IMR-90 (cell line): Measurements from ENCODE around the gene LIPI. TPM values are rescaled to one million over a fixed set of nuclear protein-coding genes. Genes with fewer than 3 reads are reported as not detected.

ENCODE experiments used
- ATAC-seq: fragments of 200-7000 bp; cut with Tn5 transposase; 2 replicates; pipeline ENCODE4 v1.9.1; 2020; ENCODE audit warnings: low read depth, mild to moderate bottlenecking, moderate library complexity
- BruUV-seq: library from RNA; stranded (reverse); fragments of 400-500 nt; replicated peaks from 2 replicates; lab custom pipeline; 2021; lab: Mats Ljungman, UMichigan
- CTCF ChIA-PET: fragments of 300-600 bp; formaldehyde crosslinking; extraction: SDS; loops from one replicate; lab custom pipeline; 2021; ENCODE audit warnings: antibody characterized with exemption; lab: Yijun Ruan, JAX
- POLR2A ChIA-PET: fragments of 300-600 bp; sonication (Branson Sonifier 250); formaldehyde crosslinking; loops from one replicate; lab custom pipeline; 2022; ENCODE audit warnings: antibody characterized with exemption; ENCODE audit not compliant: unreplicated experiment; lab: Charles Lee
- DNase-seq: peaks from one replicate; pipeline ENCODE4 v3.0.0; 2013
- H2AFZ ChIP-seq: replicated peaks from 2 replicates; pipeline ENCODE3; 2013; ENCODE audit warnings: low read length, mild to moderate bottlenecking; ENCODE audit not compliant: poor library complexity
- H2AK5ac ChIP-seq: 2 replicates; pipeline ENCODE4 v1.6.1; 2013; ENCODE audit warnings: low read depth, low read length, inconsistent platforms
- H2AK9ac ChIP-seq: replicated peaks from 2 replicates; pipeline ENCODE3; 2013; ENCODE audit warnings: mild to moderate bottlenecking, low read depth, low read length, moderate library complexity; ENCODE audit not compliant: poor library complexity
- H2BK120ac ChIP-seq: 2 replicates; pipeline ENCODE4 v1.6.1; 2013; ENCODE audit warnings: low read depth, low read length, inconsistent platforms
- H2BK15ac ChIP-seq: 3 replicates; pipeline ENCODE4 v1.6.1; 2013; ENCODE audit warnings: low read depth, low read length, inconsistent platforms
- H2BK20ac ChIP-seq: 2 replicates; pipeline ENCODE4 v1.6.1; 2013; ENCODE audit warnings: low read depth, mild to moderate bottlenecking, inconsistent platforms, low read length, moderate library complexity
- H2BK5ac ChIP-seq: 2 replicates; pipeline ENCODE4 v1.6.1; 2013; ENCODE audit warnings: mild to moderate bottlenecking, low read depth, low read length, inconsistent platforms; ENCODE audit not compliant: poor library complexity, severe bottlenecking
- H3K14ac ChIP-seq: replicated peaks from 2 replicates; pipeline ENCODE4 v1.6.1; 2013; ENCODE audit warnings: low read depth, low read length, inconsistent platforms
- H3K18ac ChIP-seq: 2 replicates; pipeline ENCODE4 v1.6.1; 2013; ENCODE audit warnings: low read depth, low read length, control low read depth
- H3K23ac ChIP-seq: 2 replicates; pipeline ENCODE4 v1.6.1; 2013; ENCODE audit warnings: low read depth, low read length, inconsistent platforms
- H3K27ac ChIP-seq: 2 replicates; pipeline ENCODE4 v1.5.1; 2013; ENCODE audit warnings: mild to moderate bottlenecking, control low read depth, low read length; ENCODE audit not compliant: insufficient read depth
- H3K27me3 ChIP-seq: 2 replicates; pipeline ENCODE4 v1.6.1; 2013; ENCODE audit warnings: low read length; ENCODE audit not compliant: control insufficient read depth, insufficient read depth
- H3K36me3 ChIP-seq: 2 replicates; pipeline ENCODE4 v1.6.1; 2013; ENCODE audit warnings: low read length, mixed read lengths; ENCODE audit not compliant: control insufficient read depth, insufficient read depth
- H3K4ac ChIP-seq: 2 replicates; pipeline ENCODE4 v1.6.1; 2013; ENCODE audit warnings: low read depth, low read length, inconsistent platforms
- H3K4me1 ChIP-seq: 2 replicates; pipeline ENCODE4 v1.6.1; 2013; ENCODE audit warnings: low read length, mixed read lengths; ENCODE audit not compliant: control insufficient read depth, insufficient read depth
- H3K4me2 ChIP-seq: 2 replicates; pipeline ENCODE4 v1.6.1; 2013; ENCODE audit warnings: low read depth, mild to moderate bottlenecking, control low read depth, low read length, moderate library complexity
- H3K4me3 ChIP-seq: 2 replicates; pipeline ENCODE4 v1.5.1; 2013; ENCODE audit warnings: low read depth, mild to moderate bottlenecking, control low read depth, low read length, moderate library complexity; ENCODE audit not compliant: insufficient read depth
- H3K56ac ChIP-seq: 2 replicates; pipeline ENCODE4 v1.6.1; 2013; ENCODE audit warnings: low read length, inconsistent platforms; ENCODE audit not compliant: insufficient read depth; ENCODE audit errors: extremely low read depth
- H3K79me1 ChIP-seq, 2 experiments: 2 replicates each; pipeline ENCODE4 v1.6.1; 2013; ENCODE audit warnings: low read length in 2 of 2, inconsistent platforms in 1 of 2, low read depth in 1 of 2
- H3K9ac ChIP-seq: 2 replicates; pipeline ENCODE4 v1.6.1; 2013; ENCODE audit warnings: low read depth, low read length, control low read depth
- H3K9me1 ChIP-seq: 2 replicates; pipeline ENCODE4 v1.6.1; 2013; ENCODE audit warnings: low read length, inconsistent platforms; ENCODE audit not compliant: insufficient read depth
- H3K9me3 ChIP-seq: 2 replicates; pipeline ENCODE4 v1.6.1; 2013; ENCODE audit warnings: low read length; ENCODE audit not compliant: control insufficient read depth, insufficient read depth
- H4K20me1 ChIP-seq: 2 replicates; pipeline ENCODE4 v1.6.1; 2013; ENCODE audit warnings: low read length, inconsistent platforms; ENCODE audit not compliant: insufficient read depth
- H4K5ac ChIP-seq: 2 replicates; pipeline ENCODE4 v1.6.1; 2013; ENCODE audit warnings: mild to moderate bottlenecking, low read depth, low read length, control low read depth
- H4K8ac ChIP-seq, 2 experiments: 2 replicates each; pipeline ENCODE4 v1.6.1; 2013; ENCODE audit warnings: low read depth in 2 of 2, low read length in 2 of 2, control low read depth in 1 of 2, inconsistent platforms in 1 of 2
- H4K91ac ChIP-seq: 2 replicates; pipeline ENCODE4 v1.6.1; 2013; ENCODE audit warnings: low read depth, low read length, inconsistent platforms; ENCODE audit not compliant: insufficient read depth
- BHLHE40 ChIP-seq: fragments of 150-350 bp; IDR thresholded peaks from 2 replicates; pipeline ENCODE4 v1.6.1; 2016; ENCODE audit warnings: mild to moderate bottlenecking, low read depth, low read length
- CEBPB ChIP-seq: IDR thresholded peaks from 2 replicates; pipeline ENCODE4 v1.6.1; 2012; ENCODE audit warnings: low read depth, low read length, improper control_type of control experiment
- CHD1 ChIP-seq: IDR thresholded peaks from 2 replicates; pipeline ENCODE4 v1.6.1; 2012; ENCODE audit warnings: low read depth, low read length, improper control_type of control experiment
- FOS ChIP-seq: fragments of 150-350 bp; IDR thresholded peaks from 2 replicates; pipeline ENCODE4 v1.6.1; 2016; ENCODE audit warnings: low read depth, low read length
- MAFK ChIP-seq: IDR thresholded peaks from 2 replicates; pipeline ENCODE4 v1.6.1; 2012; ENCODE audit warnings: low read depth, low read length, improper control_type of control experiment
- MAZ ChIP-seq: IDR thresholded peaks from 2 replicates; pipeline ENCODE4 v1.6.1; 2012; ENCODE audit warnings: low read depth, mild to moderate bottlenecking, low read length, improper control_type of control experiment, moderate library complexity, borderline replicate concordance
- MXI1 ChIP-seq: IDR thresholded peaks from 2 replicates; pipeline ENCODE4 v1.6.1; 2012; ENCODE audit warnings: low read depth, mild to moderate bottlenecking, low read length, moderate library complexity, borderline replicate concordance
- NFE2L2 ChIP-seq: fragments of 150-350 bp; IDR thresholded peaks from 2 replicates; pipeline ENCODE4 v1.6.1; 2016; ENCODE audit warnings: low read depth, mild to moderate bottlenecking, low read length
- POLR2A ChIP-seq: IDR thresholded peaks from 2 replicates; pipeline ENCODE4 v1.6.1; 2012; ENCODE audit warnings: mild to moderate bottlenecking, low read depth, low read length
- RAD21 ChIP-seq: IDR thresholded peaks from 2 replicates; pipeline ENCODE4 v1.6.1; 2012; ENCODE audit warnings: low read length, improper control_type of control experiment
- RCOR1 ChIP-seq: IDR thresholded peaks from 2 replicates; pipeline ENCODE4 v1.6.1; 2012; ENCODE audit warnings: mild to moderate bottlenecking, low read length, improper control_type of control experiment; ENCODE audit not compliant: insufficient replicate concordance
- RFX5 ChIP-seq: IDR thresholded peaks from 2 replicates; pipeline ENCODE4 v1.8.0; 2012; ENCODE audit warnings: low read depth, mild to moderate bottlenecking, low read length, moderate library complexity
- SMC3 ChIP-seq: fragments of 150-350 bp; IDR thresholded peaks from 2 replicates; pipeline ENCODE4 v1.6.1; 2016; ENCODE audit warnings: low read depth, mild to moderate bottlenecking, antibody characterized with exemption, low read length, moderate library complexity
- WGBS, 2 experiments: methylation state at CpG; one replicate each; pipeline versions ENCODE4 v1.1.5 to v1.1.7; 2013; ENCODE audit warnings: missing lambda C conversion rate in 2 of 2; ENCODE audit not compliant: insufficient read length in 1 of 2; ENCODE audit errors: extremely low coverage in 2 of 2; 5-methylcytosine and 5-hydroxymethylcytosine counted together
- dilution Hi-C: fragments of 300-500 bp; cut with HindIII; formaldehyde crosslinking; loops from one replicate; pipeline ENCODE4 v1.14.3; 2018; ENCODE audit warnings: low sequenced_read_pairs; ENCODE audit not compliant: unreplicated experiment
- in situ Hi-C: fragments of 300-500 bp; cut with MboI; formaldehyde crosslinking; loops from 3 replicates; pipeline ENCODE4 v1.14.3; 2019; ENCODE audit warnings: low sequenced_read_pairs, inconsistent platforms, mixed read lengths
- intact Hi-C: fragments of 100-400 bp; cut with micrococcal nuclease; formaldehyde crosslinking; loops from 2 replicates; pipeline ENCODE4 v1.10.0; 2022
- polyA plus RNA-seq, 3 experiments: library from polyadenylated mRNA; depleted of rRNA; stranded (reverse); fragments of >200 nt; gene quantifications; 2 replicates each; pipeline ENCODE4 v1.2.3, GENCODE V29; 2012; ENCODE audit warnings: low replicate concordance in 1 of 3
- total RNA-seq: library from RNA; depleted of rRNA; stranded (reverse); fragments of >200 nt; gene quantifications from 2 replicates; pipeline ENCODE4 v1.2.3, GENCODE V29; 2012
- TF ChIP-seq, protein P1 (sequence below): fragments of 150-350 bp; IDR thresholded peaks from 2 replicates; pipeline ENCODE4 v1.6.1; 2017; ENCODE audit warnings: mild to moderate bottlenecking, antibody characterized with exemption, low read length, low read depth
- TF ChIP-seq, protein P2 (sequence below): conservative IDR thresholded peaks from 2 replicates; pipeline ENCODE4 v1.5.1; 2012; ENCODE audit warnings: mild to moderate bottlenecking, low read depth, low read length, improper control_type of control experiment
- TF ChIP-seq, protein P3 (sequence below): fragments of 150-350 bp; IDR thresholded peaks from 2 replicates; pipeline ENCODE4 v1.6.1; 2016; ENCODE audit warnings: low read depth, mild to moderate bottlenecking, low read length, moderate library complexity, borderline replicate concordance

The LIPI gene
- total and polyA plus RNA-seq, 2 of the 4 experiments (the other 2 are of a cell fraction): not detected

DNA sequence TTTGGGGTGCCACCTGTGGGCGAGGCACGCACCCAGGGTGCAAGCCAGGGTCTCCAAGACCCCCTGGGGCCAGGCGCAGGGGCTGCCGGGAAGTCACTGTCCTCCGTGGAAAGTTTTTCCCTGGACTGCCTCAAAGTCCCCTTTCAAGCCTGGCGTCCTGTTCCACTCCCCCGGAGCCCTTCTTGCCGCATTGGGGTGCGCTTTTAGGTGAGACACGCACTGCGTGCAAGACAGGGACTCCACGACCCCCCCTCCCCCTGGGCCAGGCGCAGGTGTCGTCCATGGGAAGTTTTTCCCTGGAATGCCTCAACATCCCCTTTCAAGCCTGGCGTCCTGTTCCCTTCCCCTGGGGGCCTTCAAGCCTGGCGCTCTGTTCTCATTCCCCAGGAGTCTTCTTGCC lies 137.1 kb downstream of the LIPI start:
- H2AFZ ChIP-seq: no peak overlapping the region
- ATAC-seq (no peak), DNase-seq (no peak)
- dilution Hi-C loops (no loop called here), intact Hi-C loops (no loop called here), in situ Hi-C loops (no loop called here)
- H3K9ac ChIP-seq: no peak overlapping the region
- H4K20me1 ChIP-seq: no peaks in the 10 kb centered on the region
- TF ChIP-seq, protein P1, sequence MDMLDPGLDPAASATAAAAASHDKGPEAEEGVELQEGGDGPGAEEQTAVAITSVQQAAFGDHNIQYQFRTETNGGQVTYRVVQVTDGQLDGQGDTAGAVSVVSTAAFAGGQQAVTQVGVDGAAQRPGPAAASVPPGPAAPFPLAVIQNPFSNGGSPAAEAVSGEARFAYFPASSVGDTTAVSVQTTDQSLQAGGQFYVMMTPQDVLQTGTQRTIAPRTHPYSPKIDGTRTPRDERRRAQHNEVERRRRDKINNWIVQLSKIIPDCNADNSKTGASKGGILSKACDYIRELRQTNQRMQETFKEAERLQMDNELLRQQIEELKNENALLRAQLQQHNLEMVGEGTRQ: no peak
- TF ChIP-seq, protein P2, sequence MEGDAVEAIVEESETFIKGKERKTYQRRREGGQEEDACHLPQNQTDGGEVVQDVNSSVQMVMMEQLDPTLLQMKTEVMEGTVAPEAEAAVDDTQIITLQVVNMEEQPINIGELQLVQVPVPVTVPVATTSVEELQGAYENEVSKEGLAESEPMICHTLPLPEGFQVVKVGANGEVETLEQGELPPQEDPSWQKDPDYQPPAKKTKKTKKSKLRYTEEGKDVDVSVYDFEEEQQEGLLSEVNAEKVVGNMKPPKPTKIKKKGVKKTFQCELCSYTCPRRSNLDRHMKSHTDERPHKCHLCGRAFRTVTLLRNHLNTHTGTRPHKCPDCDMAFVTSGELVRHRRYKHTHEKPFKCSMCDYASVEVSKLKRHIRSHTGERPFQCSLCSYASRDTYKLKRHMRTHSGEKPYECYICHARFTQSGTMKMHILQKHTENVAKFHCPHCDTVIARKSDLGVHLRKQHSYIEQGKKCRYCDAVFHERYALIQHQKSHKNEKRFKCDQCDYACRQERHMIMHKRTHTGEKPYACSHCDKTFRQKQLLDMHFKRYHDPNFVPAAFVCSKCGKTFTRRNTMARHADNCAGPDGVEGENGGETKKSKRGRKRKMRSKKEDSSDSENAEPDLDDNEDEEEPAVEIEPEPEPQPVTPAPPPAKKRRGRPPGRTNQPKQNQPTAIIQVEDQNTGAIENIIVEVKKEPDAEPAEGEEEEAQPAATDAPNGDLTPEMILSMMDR: no peak
- no peak for TF ChIP-seq MAZ
- no peak for TF ChIP-seq RAD21
- TF ChIP-seq NFE2L2: no peak
- no peak for TF ChIP-seq MAFK
- no peak for TF ChIP-seq RCOR1
- no peak for TF ChIP-seq CHD1
- TF ChIP-seq RFX5: no peak
- TF ChIP-seq POLR2A: no peak
- no peak for TF ChIP-seq SMC3
- TF ChIP-seq MXI1: no peak
- TF ChIP-seq FOS: no peak
- no peak for TF ChIP-seq BHLHE40
- no peak for TF ChIP-seq CEBPB
- TF ChIP-seq, protein P3, sequence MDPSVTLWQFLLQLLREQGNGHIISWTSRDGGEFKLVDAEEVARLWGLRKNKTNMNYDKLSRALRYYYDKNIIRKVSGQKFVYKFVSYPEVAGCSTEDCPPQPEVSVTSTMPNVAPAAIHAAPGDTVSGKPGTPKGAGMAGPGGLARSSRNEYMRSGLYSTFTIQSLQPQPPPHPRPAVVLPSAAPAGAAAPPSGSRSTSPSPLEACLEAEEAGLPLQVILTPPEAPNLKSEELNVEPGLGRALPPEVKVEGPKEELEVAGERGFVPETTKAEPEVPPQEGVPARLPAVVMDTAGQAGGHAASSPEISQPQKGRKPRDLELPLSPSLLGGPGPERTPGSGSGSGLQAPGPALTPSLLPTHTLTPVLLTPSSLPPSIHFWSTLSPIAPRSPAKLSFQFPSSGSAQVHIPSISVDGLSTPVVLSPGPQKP: no peak
- H3K36me3 ChIP-seq: no peaks in the 10 kb centered on the region
- H4K8ac ChIP-seq: no peak overlapping the region
- H3K18ac ChIP-seq: no peak overlapping the region
- H3K4ac ChIP-seq: no peak overlapping the region
- 88% methylated on average over 5 of the region's 16 CpGs; no CpG with 5 or more reads in 1 of the 2 experiments for WGBS, 2 experiments
- H3K4me3 ChIP-seq: no peak overlapping the region
- H3K4me2 ChIP-seq: no peak overlapping the region
- H3K27me3 ChIP-seq: no peaks in the 10 kb centered on the region
- POLR2A ChIA-PET: no interaction called here
- no peak overlapping the region for H2BK5ac ChIP-seq
- no peak overlapping the region for H3K27ac ChIP-seq
- no peak overlapping the region for H3K23ac ChIP-seq
- no peaks in the 10 kb centered on the region for H3K4me1 ChIP-seq
- no peaks in the 10 kb centered on the region for H3K79me1 ChIP-seq
- no peak overlapping the region for H2BK20ac ChIP-seq
- H3K14ac ChIP-seq: no peak overlapping the region
- no peak overlapping the region for H2AK5ac ChIP-seq
- no peak overlapping the region for H2AK9ac ChIP-seq
- CTCF ChIA-PET: no interaction called here
- H2BK15ac ChIP-seq: no peak overlapping the region
- no peak overlapping the region for H3K56ac ChIP-seq
- H3K9me3 ChIP-seq: peaks cover 10% of the 10 kb centered on the region; the same call in 1 of the 2 replicates
- H4K91ac ChIP-seq: no peak overlapping the region
- no peak overlapping the region for H2BK120ac ChIP-seq
- H3K9me1 ChIP-seq: no peaks in the 10 kb centered on the region
- BruUV-seq: no TSS peak
- no peak overlapping the region for H4K5ac ChIP-seq
